GM19328 (cell line): ENCODE measurements around the gene LYZL4.

ENCODE experiments used
- ATAC-seq: cut with Tn5 transposase; IDR thresholded peaks from one replicate; pipeline ENCODE4 v1.9.1; 2021; ENCODE audit warnings: mild to moderate bottlenecking, moderate library complexity; ENCODE audit not compliant: unreplicated experiment

The LYZL4 gene

GRCh38 chr3:42376344-42376798 is 34.0 kb downstream of the LYZL4 start:
- ATAC-seq: no peak

- no peak for ATAC-seq
Observed at GRCh38 chr3:42375121-42375800, 35.1 kb downstream of the LYZL4 start.

- no peak for ATAC-seq
Observed at GRCh38 chr3:42371776-42372175, 38.6 kb downstream of the LYZL4 start.

- ATAC-seq: no peak
Observed at GRCh38 chr3:42369832-42370231, 40.6 kb downstream of the LYZL4 start.

GRCh38 chr3:42369304-42369703 is 41.1 kb downstream of the LYZL4 start:
- no peak for ATAC-seq

GRCh38 chr3:42368861-42369260 is 41.5 kb downstream of the LYZL4 start:
- ATAC-seq: no peak

GRCh38 chr3:42367903-42368302 is 42.5 kb downstream of the LYZL4 start:
- no peak for ATAC-seq

GRCh38 chr3:42366550-42366949 is 43.9 kb downstream of the LYZL4 start:
- no peak for ATAC-seq

- no peak for ATAC-seq
Observed at GRCh38 chr3:42357335-42357734, 53.1 kb downstream of the LYZL4 start.

- no peak for ATAC-seq
Observed at GRCh38 chr3:42355612-42356011, 54.8 kb downstream of the LYZL4 start.

- ATAC-seq: no peak
Observed at GRCh38 chr3:42353631-42354030, 56.8 kb downstream of the LYZL4 start.

- no peak for ATAC-seq
Observed at GRCh38 chr3:42351207-42351606, 59.2 kb downstream of the LYZL4 start.

GRCh38 chr3:42349765-42350594 is 60.4 kb downstream of the LYZL4 start:
- no peak for ATAC-seq

GRCh38 chr3:42347928-42348327 is 62.5 kb downstream of the LYZL4 start:
- ATAC-seq: no peak
